ENCODE results near the gene CIRBP.

The CIRBP gene

GRCh38 chr19:1282588-1283206 lies 13.6 kb downstream of the CIRBP start:
- no peak for TF ChIP-seq CTCF (IDR thresholded peaks at IDR 0.05; ENCODE audit: borderline replicate concordance, insufficient read depth, low read depth, low read length)
- H3K4me3 ChIP-seq (ENCODE audit: low read depth, low read length): no peak overlapping the region

- TF ChIP-seq CTCF (IDR thresholded peaks at IDR 0.05; ENCODE audit: borderline replicate concordance, insufficient read depth, low read depth, low read length): no peak
Measured at GRCh38 chr19:1283207-1283916, 14.2 kb downstream of the CIRBP start.

DNA sequence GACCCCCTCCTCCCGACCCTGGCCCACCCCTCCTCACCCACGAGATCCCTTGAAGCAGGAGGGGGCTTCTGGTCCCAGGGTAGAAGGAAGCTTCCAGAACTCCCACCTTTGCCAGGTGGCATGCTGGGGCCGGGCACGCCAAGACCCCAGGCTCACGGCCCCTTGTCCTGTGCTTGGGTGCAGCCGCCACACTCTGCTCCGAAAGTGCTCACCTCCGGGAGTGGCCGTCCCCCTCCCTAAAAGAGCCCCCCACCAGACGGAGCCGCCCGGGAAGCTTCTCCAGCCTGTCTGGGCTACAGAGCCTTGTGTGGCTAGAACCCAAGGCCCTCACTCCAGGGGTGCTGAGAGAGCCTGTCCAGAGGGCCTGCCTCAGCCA lies 14.8 kb downstream of the CIRBP start:
- no peak for TF ChIP-seq CTCF (IDR thresholded peaks at IDR 0.05; ENCODE audit: borderline replicate concordance, insufficient read depth, low read depth, low read length)

More at GRCh38 chr19:1283207-1283916, 14.2 kb downstream of the CIRBP start:
- no peak overlapping the region for H3K4me3 ChIP-seq (ENCODE audit: low read depth, low read length)

GRCh38 chr19:1284293-1284978 lies 15.3 kb downstream of the CIRBP start:
- no peak for TF ChIP-seq CTCF (IDR thresholded peaks at IDR 0.05; ENCODE audit: borderline replicate concordance, insufficient read depth, low read depth, low read length)
- H3K4me3 ChIP-seq (ENCODE audit: low read depth, low read length): no peak overlapping the region

More for the DNA sequence above, 14.8 kb downstream of the CIRBP start:
- no peak overlapping the region for H3K4me3 ChIP-seq (ENCODE audit: low read depth, low read length)

DNA sequence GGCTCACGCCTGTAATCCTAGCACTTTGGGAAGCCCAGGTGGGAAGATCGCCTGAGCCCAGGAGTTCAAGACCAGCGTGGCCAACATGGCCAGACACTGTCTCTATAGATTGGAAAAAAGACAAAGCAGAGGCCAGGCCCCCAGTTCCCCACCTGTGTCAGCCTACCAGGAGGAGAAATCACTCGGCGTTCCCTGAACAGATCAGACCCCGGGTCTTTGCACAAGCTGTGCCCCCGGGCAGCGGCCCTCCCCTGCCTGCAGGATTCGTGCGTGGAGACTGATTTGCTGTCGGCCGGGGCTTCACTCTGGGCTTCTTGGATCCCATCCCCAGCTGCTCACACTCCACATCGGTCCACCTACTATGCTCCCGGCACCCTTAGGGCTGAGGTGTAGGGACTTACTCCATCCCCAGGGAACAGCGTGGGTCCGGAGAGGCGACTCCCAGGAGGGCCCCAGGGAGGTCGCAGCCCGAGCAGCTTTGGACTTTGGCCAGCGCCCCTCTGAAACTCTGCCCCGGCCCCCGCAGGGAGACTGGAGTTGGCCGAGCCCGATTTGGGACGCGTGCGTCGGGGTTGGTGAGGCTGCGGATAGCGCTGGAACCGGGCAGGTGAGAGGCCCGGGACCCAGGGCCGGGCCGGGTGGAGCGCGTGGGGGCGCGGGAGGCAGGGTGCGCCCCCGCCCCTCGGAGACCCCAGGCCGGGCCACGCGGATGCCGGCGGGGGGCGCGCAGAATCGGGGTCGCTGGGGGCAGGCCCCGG lies 16.0 kb downstream of the CIRBP start:
- no peak for TF ChIP-seq CTCF (IDR thresholded peaks at IDR 0.05; ENCODE audit: borderline replicate concordance, insufficient read depth, low read depth, low read length)
- no peak overlapping the region for H3K4me3 ChIP-seq (ENCODE audit: low read depth, low read length)

GRCh38 chr19:1285737-1286360 lies 16.7 kb downstream of the CIRBP start, which contains the start of gene EFNA2:
Gene EFNA2, plus strand, starts transcription at chr19:1285873. Its CDS starts 296 bp downstream, at chr19:1286169.
- TF ChIP-seq CTCF (IDR thresholded peaks at IDR 0.05; ENCODE audit: borderline replicate concordance, insufficient read depth, low read depth, low read length): no peak
- H3K4me3 ChIP-seq (ENCODE audit: low read depth, low read length): no peak within 1 kb of the TSS

Measured in GM12875 (cell line).